CD4-positive, alpha-beta T cell treated with Interleukin-15 for 4 hours (primary cell): ENCODE data around the gene NDEL1.

ENCODE experiments used
- DNase-seq: peaks from one replicate; pipeline ENCODE4 v3.0.0-alpha.2; 2020; ENCODE audit warnings: low spot score

The NDEL1 gene

DNA sequence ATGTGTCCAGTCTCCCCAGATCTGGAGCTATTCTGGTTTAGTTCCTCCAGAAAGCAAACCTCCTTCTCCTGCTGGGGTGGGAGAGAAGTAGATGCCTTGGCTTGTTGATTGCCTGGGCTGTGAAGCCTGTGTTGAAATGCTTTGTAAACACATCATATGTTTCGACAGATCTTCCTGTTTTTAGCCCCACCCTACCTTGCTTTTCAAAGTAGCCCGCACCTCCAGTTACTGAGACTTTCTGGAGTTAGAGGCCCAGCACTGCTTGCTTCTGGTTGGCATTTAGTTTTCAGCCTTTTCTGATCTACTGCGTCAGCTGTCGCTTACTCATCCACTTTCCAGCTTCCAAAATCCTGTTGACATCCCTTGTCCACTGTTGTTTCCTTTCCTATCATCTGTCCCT is 17.9 kb upstream of the NDEL1 start:
- DNase-seq, result no peak

DNA sequence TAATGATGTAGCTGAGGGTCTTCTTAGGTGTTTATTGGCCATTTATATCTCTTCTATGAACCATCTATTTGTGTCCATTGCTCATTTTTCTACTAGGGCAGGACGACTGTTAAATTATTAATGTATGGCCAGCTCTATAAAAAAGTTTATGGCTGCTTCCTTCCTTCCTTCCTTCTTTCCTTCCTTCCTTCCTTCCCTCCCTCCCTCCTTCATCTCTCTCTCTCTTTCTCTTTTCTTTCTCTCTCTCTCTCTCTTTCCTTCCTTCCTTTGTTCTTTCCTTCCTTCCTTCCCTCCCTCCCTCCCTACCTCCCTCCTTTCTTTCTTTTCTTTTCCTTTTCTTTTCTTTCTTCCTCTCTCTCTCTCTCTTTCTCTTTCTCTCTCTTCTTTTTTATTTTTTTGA is 17.2 kb upstream of the NDEL1 start:
- DNase-seq, result no peak

DNA sequence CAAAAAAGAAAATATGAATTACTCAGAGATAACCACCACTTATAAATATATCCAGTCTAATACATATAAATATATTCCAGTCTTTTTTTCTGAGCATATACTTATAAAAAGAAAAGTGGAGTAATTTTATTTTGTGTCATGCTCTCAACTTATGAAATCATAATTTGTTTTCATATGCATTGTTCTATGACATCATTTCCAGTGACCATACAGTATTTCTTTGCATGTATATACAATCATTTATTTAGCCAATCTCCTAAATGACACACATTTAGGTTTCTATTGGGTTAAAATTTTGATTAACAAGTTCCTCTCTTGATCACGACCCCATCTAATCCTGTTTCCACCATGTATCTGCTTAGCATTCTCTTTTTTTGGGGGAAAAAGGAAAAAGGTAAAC is 16.4 kb upstream of the NDEL1 start:
- DNase-seq, result no peak

GRCh38 chr17:8420041-8420934 is 15.4 kb upstream of the NDEL1 start:
- DNase-seq, result no peak

GRCh38 chr17:8421571-8421970 is 14.1 kb upstream of the NDEL1 start:
- DNase-seq, result no peak

DNA sequence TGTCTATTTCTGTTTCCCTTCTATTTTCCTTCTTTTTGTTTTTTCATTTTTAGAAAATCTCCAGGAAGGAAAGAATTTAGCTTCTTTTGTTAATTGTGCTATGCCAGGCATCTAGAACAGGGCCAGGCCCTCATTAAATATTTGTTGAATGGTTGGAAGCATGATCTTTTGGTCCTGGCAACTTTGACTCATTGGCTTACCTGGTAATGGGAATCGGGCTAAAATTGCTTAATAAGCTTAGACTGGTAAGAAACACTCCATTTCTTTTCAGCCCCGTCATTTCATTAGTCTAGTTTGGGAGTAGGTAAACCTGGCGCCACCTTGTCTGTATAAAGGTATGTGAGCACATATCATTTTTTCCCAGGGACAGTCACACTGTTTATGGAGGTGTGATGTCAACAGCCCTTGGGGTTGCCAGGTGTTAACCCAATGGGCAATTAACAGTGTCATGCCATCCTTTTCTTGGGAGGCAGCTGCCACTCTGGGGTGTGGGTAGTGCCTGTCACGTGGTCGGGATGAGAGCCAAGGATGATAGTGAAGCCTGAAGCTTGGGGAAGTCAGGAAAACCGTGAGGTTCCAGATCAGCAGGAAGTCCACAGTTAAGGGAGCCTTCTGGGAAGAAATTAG is 9.5 kb upstream of the NDEL1 start:
- no peak for DNase-seq

DNA sequence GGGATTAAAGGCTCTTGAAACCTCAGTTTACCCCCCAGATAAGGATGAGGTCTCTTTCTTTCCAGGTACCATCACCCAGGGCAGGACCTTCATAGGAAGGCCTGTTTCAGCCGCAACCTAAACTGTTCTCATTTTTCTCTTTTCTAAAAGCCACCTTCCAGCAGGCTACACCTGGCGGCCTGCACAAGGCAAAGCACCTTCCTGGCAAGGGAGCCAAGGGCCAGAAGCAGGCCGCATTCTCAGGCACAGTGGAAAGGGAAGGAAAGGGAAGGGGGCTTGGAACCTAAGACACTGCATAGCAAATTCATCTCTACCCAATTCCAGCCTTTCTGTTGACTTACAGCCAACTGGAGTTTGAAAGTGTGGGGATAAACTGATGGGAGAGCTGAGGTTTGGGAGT is 8.9 kb upstream of the NDEL1 start:
- no peak for DNase-seq

DNA sequence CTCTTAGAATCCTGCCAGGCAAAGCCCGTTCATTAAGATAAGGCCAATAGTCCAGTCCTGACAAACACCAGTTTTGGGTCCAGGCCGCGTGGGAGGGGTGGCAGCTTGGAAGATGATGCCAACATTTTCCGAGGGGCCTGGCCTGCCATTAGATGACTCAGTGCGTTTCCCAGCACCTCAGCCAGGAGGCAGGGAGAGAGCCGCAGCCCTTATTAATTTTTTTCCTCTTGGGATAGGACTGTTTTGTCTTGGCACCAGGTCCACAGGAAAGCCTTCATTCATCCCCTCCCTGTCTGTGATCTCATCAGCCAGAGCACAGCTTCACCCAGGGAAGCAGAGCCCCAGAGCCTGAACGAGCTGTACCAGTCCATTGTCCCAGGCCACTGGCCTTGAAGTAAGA is 4.7 kb upstream of the NDEL1 start:
- DNase-seq, result no peak

- DNase-seq, result peak; percentile 47
Measured at GRCh38 chr17:8436169-8436843, 622 bp downstream of the NDEL1 start.

DNA sequence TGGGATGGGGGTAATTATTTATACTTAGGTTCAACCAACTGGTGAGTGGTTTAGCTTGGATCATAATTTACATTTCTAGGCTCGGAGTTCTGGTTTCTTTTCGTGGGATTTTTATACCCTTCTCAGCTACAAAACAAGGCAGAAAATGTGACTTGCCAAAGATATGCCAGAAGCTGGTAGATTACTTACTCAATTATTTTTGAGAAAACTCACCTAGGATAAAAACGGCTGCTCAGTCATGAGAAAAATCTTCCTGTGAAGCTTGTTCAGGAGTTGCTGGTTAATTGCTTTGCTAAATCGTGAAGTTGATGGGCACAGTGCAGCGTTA is 1.1 kb downstream of the NDEL1 start:
- DNase-seq, result no peak

DNA sequence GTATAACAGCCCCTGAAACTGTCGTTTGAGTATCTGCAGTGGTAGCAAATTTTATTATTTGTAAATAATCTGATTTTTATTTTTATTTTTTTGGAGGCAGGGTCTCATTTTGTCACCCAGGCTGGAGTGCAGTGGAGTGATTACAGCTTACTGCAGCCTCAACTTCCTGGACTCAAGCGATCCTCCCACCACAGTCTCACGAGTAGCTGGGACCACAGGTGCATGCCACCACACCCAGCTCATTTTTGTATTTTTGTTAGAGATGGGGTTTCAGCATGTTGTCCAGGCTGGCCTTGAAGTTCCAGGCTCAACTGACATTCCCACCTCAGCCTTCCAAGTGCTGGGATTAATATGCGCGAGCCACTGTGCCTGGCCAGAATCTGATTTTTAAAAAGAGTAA is 2.8 kb downstream of the NDEL1 start:
- DNase-seq, result no peak

DNA sequence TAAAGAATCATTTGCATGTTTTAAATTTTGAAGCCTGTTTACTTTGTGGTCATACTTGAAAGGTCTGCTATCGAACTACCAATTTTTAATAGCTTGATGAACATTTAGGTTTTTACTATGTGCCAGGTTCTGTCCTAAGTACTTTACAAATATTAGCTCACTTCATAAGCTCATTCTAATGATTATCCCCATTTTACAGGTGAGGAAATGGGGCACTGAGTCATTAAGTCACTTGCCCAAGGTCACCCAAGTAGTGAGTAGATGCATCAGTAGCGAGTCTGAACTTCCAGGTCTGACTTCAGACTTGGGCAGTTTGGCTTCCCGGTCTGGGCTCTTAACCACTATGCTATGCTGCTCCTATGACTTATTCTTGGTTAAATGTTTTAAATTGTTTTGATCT is 4.0 kb downstream of the NDEL1 start:
- no peak for DNase-seq

DNA sequence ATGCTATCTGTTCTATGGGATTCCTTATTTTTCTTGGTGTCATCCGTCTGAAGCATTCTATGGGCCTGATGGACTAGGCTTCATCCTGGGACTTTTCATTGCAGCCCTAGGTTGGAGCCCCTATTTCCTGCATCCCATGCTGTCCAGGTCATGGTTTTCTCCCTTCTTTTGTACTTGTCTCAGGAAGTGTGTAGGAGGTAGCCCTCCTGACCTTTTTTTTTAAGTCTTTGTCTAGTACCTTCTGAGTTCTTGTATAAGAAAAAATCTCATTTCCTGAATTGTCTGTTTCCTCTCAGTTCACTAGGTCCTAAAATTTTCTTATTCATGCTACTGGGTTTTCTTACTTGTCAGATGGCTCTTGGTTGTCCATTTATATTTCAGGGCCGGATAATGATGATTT is 6.0 kb downstream of the NDEL1 start:
- no peak for DNase-seq

GRCh38 chr17:8442310-8442709 is 6.6 kb downstream of the NDEL1 start:
- no peak for DNase-seq

- no peak for DNase-seq
Measured at GRCh38 chr17:8443756-8444155, 8.1 kb downstream of the NDEL1 start.

- no peak for DNase-seq
Measured at GRCh38 chr17:8444494-8444893, 8.8 kb downstream of the NDEL1 start.

DNA sequence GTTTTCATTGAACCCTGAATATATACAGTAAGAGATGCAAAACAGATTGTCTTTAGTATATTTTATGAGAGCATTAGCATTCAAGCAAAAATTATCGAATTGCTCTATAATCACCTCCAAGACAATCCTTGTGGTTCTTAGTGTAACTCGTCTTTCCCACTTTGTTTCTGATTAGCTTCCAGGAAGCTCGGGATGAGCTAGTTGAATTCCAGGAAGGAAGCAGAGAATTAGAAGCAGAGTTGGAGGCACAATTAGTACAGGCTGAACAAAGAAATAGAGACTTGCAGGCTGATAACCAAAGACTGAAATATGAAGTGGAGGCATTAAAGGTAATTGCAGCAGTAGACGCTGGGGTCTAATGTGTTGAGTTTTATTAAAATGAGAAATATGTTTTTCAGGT is 9.9 kb downstream of the NDEL1 start:
- no peak for DNase-seq

DNA sequence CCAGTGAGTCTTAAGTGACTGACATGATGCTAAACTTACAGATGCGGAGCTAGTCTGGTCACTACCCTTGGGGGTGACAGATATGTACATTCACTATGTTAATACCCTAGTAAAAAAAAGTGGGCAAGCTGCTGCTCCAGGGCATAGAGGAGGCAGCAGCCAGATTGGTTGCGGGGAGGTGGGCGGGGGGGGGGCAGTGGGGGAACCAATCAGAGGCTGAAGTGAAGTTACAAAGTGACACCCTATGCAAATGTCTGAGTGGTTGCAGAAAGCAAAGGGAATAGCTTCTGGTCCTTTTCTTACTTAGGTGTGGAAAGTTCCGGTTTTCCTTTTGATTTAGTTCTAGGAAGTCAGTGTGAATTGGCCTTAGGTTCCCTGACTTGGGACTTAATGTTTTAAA is 12.1 kb downstream of the NDEL1 start:
- no peak for DNase-seq

- DNase-seq, result no peak
Measured at GRCh38 chr17:8448310-8448709, 12.6 kb downstream of the NDEL1 start.

- no peak for DNase-seq
Measured at GRCh38 chr17:8451933-8452614, 16.4 kb downstream of the NDEL1 start.

DNA sequence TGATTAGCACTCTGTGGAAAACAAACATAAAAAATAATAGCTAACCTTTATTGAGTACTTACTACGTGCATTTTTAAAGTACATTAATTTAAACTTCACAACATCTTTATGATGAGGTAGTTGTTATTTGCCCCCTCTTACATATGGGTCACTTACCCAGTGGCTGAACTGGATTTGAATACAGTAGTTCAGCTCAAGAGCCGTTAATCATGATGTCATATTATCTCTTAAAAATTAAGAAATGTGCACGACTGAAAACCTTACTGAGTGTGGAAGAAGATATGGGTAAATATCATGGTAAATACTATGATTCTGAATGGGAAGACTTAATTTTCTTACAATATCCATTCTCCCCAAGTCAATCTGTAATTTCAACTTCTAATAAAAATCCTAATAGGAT is 17.6 kb downstream of the NDEL1 start:
- DNase-seq, result no peak

DNA sequence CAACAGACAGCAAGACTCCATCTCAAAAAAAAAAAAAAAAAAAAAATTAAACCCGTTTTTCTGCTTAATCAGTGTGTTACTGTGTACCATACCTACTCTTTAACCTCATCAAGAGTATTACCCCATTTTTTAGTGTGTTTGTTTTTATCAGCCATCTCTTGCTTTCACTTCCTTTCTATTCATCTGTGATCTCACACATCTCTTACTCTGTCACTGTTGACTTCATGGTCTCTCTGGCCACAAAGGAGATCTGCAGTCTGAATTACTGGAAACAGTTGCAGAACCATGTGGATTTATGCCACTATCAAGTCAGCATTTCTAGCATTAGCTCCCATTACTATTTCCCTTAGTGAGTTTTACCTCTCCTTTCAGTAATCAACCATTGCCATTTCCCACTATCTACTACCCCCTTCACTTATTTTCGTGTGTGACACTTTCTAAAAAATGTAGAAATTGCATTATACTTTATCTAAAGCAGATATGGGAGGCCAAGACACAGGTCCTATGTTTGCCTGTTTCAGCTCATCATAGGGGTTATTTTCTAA is 20.1 kb downstream of the NDEL1 start:
- no peak for DNase-seq

- no peak for DNase-seq
Measured at GRCh38 chr17:8458128-8458527, 22.4 kb downstream of the NDEL1 start.
